Posterior vena cava (tissue), 2 donors: ENCODE results near the gene PNMA6E. TPM values are rescaled to one million over a fixed set of nuclear protein-coding genes. Genes with fewer than 3 reads are reported as not detected.

Experiments
- DNase-seq: peaks from one replicate; pipeline ENCODE4 v3.0.0-alpha.2; 2020; ENCODE audit warnings: low spot score
- intact Hi-C, 2 donors: fragments of 100-400 bp; cut with DNase I; formaldehyde crosslinking; loops; one replicate each; pipeline versions ENCODE4 v1.14.1 to v1.14.2; 2022 to 2023
- total RNA-seq, 2 donors: library from RNA; stranded (reverse); fragmentation: NEBNext Ultra II Directional; extraction: Animal tissue kit (Norgen Biotek cat#: 25700); gene quantifications; one replicate each; pipeline ENCODE4 v1.2.1, GENCODE V29; 2021
- donor health status: DM: yes; HTN: yes; CAD: no.
- donor health status: DM: yes; HTN: yes; CAD: no.

Gene PNMA6E
- total RNA-seq, 2 donors from 2014 or later: not detected

DNA sequence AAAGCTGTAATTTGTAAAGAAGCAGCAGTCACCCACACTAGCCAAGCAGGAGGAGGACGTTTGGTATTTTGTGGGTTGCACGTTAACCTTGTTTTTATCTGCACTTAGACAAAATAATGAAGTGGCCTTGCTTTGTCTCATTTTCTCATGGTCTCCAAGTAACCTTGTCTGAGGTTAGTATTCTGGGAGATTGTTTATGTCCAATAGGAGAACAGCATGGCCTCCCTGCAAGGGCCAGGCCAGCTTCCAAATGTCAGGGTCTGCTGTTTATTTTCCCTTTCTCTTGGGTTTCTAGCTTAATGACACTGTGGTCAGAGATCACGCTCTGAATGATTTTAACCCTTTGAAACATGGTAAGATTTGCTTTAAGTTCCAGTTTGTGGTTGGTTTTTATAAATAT is 29.9 kb downstream of the PNMA6E start:
- intact Hi-C loops: no loop called here
- no peak for DNase-seq

DNA sequence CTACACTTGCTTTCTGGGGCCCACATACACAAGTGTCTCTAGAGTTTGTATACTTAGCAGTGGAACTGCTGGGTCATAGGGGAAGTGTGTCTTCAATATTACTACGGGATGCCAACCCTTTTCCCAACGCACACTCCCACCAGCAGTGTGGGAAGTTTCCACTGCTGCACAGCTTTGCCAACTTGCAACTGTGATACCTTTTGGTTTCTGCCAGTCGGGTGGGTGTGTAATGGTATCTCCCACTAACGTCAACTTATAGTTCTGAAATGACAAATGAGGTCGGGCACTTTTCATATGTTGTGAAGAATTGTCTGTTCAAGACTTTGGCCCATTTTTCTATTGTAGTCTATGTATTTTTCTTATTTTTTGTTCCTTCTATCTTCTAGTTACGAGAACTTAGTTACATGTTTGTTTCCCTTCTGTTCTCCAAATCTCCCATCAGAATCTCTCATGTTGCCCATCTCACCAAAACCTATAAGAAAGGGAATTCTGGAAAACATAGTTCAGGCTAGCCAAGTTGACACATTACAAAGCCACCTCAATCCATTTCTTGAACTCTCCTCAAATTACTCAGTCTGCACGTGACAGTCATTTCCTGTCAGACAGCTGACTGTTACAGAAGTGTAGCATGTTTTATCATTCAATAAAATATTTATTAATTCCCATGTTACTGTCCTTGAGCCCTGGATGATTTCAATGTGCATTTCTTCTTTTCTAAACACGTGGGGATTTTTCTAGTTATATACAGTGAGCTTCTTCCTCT is 30.7 kb downstream of the PNMA6E start:
- intact Hi-C loops: no loop called here
- no peak for DNase-seq

DNA sequence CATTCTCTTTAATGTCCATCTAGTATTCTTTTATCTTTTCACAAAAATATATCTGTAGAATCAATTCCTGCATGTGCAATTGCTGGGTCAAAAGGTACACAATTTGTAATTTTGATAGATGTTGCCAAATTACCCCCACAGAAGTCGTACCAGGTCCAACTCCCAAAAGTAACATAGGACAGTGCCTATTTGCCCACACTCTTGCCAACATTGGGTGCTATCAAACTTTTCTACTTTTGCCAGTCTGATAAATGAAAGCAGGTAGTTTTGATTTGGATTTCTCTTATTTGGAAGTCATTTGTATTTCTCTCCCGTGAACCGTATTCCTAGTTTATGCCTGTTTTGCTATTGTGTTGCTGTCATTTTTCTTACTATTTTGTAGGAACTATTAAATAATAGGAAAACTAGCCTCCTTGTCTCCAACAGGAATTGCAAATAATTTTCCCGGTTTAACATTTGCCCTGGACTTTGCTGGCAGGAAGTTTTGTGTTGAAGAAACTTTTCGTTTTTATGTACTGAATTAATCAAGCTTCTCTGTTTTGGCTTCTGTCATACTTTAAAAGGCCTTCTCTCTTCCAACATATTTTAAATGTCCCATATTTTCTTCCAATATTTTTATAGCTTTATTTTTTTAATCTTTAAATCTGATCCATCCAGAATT is 34.1 kb downstream of the PNMA6E start:
- intact Hi-C loops: no loop called here

DNA sequence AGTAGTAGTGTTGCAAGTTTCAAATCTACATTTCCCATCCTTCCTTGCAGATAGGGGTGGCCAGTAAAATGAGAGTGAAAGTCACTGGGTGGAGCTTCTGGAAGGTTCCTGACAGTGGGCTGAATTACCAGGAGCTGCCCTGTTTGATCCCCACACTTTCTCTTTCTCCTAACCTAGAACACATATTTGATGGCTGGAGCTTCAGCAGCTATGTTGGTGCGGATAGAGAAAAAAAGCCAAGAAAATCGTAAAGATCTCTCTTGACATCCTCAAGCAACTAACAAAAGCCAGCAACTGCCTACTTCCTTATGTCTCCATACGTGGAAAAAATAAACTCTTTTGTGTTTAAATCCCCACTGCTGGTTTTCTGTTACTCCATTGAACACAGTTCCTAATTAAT is 35.0 kb downstream of the PNMA6E start:
- no peak for DNase-seq
- intact Hi-C loops: no loop called here

More for the DNA sequence above, 34.1 kb downstream of the PNMA6E start:
- DNase-seq: no peak

DNA sequence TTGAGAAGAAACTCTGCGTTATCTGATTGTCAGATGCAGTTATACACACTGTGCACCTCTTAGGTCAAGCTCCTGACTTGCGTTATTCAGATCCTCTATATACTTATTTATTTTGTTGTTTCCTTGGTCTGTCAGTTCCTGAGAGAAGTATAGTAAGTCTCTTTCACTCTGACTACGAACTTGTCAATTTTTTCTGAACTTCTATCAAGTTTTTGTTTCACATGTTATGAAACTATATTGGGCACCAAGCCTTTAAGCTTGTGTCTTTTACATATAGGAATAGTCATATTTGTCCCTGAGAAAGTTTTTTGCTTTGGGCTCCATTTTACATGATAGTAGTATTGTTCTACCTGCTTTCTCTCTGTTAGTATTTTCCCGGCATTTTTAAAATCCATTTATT is 35.5 kb downstream of the PNMA6E start:
- DNase-seq: no peak
- intact Hi-C loops: no loop called here

DNA sequence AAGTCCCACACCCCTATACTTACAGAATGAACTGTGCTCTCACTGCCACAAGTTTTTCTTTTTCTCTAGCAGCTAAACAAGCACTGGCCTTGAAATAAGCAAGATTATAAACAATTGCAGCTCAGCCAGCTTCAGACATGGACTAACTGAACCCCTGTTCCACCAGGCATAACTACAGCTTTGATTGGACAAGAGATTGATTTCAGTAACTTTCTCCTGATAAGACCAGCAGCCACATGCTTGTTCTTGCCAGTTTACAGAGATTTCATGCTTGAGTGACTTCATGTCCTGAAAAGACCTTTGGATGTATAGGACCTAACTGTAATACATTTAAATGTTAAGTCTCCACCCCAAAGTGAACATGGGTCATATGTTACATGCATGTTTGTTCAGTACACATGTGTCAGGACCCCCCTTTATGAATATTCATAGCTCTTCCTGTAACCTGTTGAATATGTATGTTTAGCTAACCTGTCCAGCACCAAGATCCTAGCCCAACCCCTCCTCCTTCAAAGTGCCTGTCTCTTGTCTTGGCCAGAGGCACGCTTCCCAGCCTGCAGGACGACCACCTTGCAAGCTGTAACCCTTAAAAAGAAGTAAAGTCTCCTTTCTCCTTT is 39.3 kb downstream of the PNMA6E start:
- no peak for DNase-seq
- intact Hi-C loops: no loop called here

DNA sequence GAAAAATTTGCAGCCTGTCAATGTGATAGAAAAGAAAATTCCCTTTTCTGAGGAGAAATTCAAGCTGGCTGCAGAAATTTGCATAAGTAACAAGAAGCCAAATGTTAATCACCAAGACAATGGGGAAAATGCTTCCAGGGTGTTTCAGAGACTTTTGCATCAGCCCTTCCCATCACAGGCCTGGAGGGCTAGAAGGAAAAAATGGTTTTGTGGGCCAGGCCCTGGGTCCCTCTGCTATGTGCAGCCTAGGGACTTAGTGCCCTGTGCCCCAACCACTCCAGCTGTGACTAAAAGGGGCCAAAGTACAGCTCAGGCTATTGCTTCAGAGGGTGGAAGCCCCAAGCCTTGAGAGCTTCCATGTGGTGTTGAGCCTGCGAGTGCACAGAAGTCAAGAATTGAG is 43.3 kb downstream of the PNMA6E start:
- intact Hi-C loops: no loop called here
- no peak for DNase-seq

DNA sequence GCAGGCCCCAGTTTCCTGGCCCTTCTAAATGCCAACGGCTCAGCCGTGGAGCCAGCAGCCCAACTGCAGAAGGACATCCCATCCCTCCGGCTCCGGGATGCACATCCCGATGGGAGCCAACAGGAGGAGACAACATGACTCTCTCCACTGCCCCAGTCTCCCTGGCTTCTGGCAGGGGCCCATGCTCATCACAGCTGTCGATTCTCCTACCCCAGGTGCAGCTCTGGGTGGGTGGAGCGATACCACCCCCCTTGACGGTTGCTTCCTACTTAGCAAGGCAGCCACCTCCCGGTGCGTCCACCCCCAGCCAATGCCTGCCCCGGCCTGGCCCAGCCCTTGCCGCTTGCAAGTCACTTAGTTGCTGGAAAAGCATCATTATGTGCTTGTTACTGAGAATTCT is 47.7 kb downstream of the PNMA6E start:
- no peak for DNase-seq

DNA sequence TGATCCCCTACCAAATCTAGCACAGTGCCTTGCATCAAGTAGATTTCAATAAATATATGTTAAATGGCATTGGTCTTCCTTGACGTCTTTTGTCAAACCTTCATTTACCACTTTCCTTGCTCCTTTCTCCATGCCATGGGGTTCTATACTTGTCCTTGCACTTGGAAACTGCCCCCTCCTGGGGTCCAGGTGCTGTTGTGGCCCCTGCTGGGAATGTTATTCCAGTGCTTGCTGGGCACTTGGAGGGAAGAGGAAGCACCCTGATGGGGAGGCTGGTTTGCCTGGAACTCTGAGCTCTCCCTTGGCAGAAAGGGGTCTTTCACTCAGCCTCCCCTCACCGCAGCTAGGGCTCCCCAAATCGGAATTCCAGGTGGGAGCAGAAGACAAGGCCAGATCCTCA is 48.3 kb downstream of the PNMA6E start:
- intact Hi-C loops: no loop called here
- no peak for DNase-seq

More for the DNA sequence above, 47.7 kb downstream of the PNMA6E start:
- intact Hi-C loops: no loop called here

DNA sequence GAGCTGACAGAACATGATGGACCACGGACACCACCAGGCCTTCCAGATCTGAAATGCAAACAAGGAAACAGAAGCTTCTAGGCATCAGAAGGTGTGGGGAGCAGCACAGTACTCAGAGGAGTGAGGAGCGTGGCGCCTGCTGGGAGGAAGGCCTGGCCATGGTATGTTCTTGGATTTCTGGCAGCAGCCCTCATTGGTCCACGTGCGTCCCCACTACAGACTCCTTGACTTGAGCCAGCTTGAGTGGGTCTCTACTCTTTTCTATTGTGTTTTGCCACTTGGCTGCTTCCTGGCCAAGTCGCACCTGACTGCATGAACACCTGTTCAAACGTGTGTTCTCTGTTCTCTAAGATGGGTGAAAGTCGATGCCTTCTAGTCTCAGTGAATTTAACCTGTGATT is 49.2 kb downstream of the PNMA6E start:
- intact Hi-C loops: no loop called here
- no peak for DNase-seq

DNA sequence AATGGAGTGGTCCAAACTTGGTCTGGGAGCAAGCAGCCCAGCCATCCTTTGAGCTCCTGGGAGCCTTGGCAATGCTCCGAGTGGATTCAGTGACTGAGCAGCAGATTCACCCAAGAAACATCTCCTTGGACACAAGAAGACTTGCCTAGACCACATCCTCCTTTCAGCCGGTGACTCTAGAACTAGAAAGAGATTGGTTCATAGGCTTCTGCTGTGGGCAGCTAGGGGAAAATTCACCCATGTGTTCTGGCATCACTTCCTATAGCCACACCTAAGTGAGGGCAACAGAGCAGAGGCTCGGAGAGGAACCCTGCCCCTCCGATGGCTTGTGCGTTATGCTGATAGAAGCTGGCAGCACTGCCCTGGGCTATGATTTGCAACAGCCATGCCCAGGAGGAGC is 51.2 kb downstream of the PNMA6E start:
- intact Hi-C loops: no loop called here
- DNase-seq: no peak

DNA sequence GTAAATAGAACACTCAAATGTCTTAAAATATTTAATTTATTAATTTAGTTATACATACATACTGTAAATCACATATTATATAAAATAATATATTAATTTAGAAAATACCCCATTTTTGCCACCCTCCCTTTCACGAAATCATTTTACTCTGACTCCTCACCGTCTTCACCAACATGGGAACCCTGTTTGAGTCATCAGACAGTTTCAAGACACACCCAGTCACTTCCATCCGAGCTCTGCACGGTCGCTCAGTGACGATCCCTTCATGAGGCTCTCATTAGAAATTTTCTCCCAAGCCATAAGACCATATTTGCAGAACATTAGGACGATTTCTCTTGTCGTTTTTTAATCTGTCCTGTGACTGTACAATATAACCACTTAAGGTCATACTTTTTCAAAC is 52.7 kb downstream of the PNMA6E start:
- intact Hi-C loops: no loop called here
- no peak for DNase-seq

DNA sequence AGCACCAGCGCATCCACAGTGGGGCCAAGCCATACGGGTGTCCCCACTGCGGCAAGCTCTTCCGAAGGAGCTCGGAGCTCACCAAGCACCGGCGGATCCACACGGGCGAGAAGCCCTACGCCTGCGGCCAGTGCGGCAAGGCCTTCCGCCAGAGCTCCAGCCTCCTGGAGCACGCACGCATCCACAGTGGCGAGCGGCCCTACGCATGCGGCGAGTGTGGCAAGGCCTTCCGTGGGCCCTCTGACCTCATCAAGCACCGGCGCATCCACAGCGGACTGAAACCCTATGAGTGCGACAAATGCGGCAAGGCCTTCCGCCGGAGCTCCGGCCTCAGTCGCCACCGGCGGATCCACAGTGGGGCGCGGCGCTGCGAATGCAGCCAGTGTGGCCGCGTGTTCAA is 53.6 kb downstream of the PNMA6E start:
- DNase-seq: no peak
- intact Hi-C loops: no loop called here

Other genes starting within 250 kb of the PNMA6E start
- not detected for gene MAGEA1, start 222.1 kb downstream of the PNMA6E start, total RNA-seq
- not detected for gene PNMA6F, start 79.6 kb downstream of the PNMA6E start, total RNA-seq
- 10 to 100 TPM in 1 of 2 donors, 1 to 10 TPM in 1; 9.9 to 10.8 TPM for gene ZNF275, start 67.2 kb downstream of the PNMA6E start, total RNA-seq
- under 1 TPM; 0.65 to 0.90 TPM for gene ZFP92, start 10.1 kb upstream of the PNMA6E start, total RNA-seq
- 1 to 10 TPM in 1 of 2 donors, under 1 TPM in 1; 0.48 to 1.9 TPM for gene TREX2, start 44.7 kb upstream of the PNMA6E start, total RNA-seq
- gene HAUS7, start 69.2 kb upstream of the PNMA6E start, total RNA-seq: 10 to 100 TPM; 23.5 to 30.1 TPM
- gene BGN, start 93.6 kb upstream of the PNMA6E start, total RNA-seq: 100 to 1,000 TPM; 392 to 743 TPM
- under 1 TPM in 1 of 2 donors, not detected in 1; 0.19 TPM for gene ATP2B3, start 116.3 kb upstream of the PNMA6E start, total RNA-seq
- 10 to 100 TPM; 15.8 to 21.7 TPM for gene CCNQ, start 197.8 kb upstream of the PNMA6E start, total RNA-seq
- not detected for gene DUSP9, start 245.9 kb upstream of the PNMA6E start, total RNA-seq